ENCODE results near the gene WNT9A.

- TF ChIP-seq CTCF (IDR thresholded peaks at IDR 0.05; ENCODE audit: insufficient read depth, low read length) (no peak), REST (IDR thresholded peaks at IDR 0.05; ENCODE audit: insufficient replicate concordance, low read depth) (no peak)
These were observed 61.9 kb downstream of the WNT9A start for GRCh38 chr1:227885648-227886502.
